Activated CD8-positive, alpha-beta memory T cell treated with anti-CD3 and anti-CD28 coated beads for 24 hours (primary cell): Measurements from ENCODE around the gene ZBED6.
"Not testable (repeated sequence)": the region's sequence is repeated elsewhere in the genome, so short reads cannot be mapped to it uniquely, and the experiment has no call there.

Source experiments
- DNase-seq: peaks from one replicate; pipeline ENCODE4 v3.0.0-alpha.2; 2020

ZBED6 gene

DNA sequence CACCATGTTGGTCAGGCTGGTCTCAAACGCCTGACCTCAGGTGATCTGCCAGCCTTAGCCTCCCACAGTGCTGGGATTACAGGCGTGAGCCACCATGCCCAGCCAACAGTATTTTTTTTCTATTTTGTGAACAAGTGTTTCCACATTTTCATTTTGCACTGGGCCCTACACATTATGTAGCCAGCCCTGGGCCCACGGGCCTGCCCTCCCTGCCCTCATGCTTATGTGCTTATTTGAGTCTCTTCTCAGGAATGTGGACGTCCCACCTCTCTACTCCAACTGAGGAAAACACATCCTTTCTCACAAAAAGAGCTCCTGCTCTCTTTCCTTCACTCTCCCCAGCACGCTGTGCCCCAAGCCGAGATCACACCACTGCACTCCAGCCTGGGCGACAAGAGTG is 13.5 kb upstream of the ZBED6 start:
- no peak for DNase-seq

DNA sequence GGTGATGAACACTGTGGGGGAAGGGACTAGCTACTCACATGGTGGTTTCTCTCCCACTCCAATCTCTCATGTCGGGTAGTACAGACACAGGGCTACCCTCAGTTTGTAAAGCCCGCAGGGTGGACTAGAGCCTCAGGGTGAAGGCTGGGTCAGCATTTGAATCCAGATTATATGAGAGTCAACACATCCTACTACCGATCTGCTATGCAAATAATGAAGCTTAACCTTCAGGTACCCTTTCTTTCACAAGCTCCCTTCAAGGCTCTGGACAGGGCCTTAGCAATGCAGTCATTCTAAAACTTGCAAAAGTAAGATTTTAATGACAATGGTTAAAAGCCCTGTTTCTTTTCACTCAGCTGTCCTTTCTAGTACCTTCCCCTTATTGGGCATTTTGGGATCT is 5.5 kb upstream of the ZBED6 start:
- peak; percentile 33 for DNase-seq

DNA sequence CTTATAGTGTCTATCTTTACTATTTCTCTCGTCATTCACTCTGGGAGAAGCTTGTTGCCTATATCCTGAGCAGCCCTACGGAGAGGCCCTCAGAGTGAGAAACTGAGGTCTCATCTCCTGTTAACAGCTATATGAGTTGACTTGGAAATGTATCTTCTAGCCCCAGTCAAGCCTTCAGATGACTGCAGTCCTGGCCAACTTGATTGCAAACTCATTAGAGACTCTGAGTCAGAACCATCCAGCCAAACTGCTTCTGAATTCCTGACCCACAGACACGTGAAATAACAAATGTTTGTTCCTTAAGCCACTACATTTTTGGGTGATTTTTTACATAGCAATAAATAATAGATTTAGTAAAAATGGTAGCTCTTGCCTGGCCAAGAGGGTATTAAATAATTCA is 3.9 kb upstream of the ZBED6 start:
- peak; percentile 11 for DNase-seq

DNA sequence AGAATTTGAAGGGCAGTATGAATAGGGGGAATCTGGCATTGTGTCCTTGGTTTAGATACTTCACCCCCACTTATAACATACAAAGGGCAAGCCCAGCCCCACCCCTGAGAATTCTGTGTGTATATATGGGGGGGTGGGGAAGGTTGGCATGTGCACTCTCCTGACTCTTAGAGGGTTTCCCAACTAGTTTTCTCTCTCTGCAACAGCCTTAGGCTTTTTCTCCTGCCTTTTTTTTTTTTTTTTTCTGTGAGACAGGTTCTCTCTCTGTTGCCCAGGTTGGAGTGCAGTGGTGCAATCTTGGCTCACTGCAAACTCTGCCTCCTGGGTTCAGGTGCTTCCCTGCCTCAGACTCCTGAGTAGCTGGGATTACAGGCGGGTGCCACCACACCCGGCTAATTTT is 2.9 kb upstream of the ZBED6 start:
- DNase-seq: no peak

DNA sequence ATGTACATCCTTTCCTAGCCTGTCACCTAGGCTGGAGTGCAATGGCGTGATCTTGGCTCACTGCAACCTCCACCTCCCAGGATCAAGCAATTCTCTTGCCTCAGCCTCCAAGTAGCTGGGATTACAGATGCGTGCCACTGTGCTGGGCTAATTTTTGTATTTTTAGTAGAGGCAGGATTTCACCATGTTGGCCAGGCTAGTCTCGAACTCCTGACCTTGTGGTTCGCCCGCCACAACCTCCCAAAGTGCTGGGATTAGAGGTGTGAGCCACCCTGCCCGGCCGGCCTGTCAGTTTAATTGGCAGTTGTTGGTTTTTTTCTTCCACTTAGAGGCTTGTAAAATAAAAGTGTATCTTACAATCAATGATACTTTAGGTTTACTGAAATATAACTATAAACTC is 1.9 kb upstream of the ZBED6 start:
- DNase-seq: not testable (repeated sequence)

DNA sequence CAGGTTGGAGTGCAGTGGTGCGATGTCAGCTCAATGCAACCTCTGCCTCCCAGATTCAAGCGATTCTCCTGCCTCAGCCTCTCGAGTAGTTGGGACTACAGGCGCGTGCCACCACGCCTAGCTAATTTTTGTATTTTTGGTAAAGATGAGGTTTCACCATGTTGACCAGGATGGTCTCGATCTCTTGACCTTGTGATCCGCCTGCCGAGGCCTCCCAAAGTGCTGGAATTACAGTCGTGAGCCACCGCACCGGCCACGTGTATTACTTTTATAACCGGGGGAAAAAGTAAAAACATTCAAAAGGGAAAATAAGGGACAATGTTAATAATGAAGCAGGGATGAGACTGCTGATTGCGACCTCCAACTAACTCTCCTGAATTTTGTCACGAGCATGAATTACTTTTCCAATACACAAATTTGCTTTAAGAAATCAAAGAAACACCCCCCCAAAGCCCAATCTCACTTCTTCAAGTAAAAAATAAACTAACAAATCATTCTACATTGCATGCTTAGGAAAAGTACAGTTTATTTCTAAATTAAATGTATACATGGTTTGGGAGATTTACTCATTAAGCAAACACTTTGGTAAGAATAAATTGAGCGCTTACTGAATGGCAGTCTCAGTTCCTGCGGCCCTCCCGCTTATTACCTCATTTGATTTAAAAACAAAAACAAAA is 521 bp upstream of the ZBED6 start:
- DNase-seq: no peak

DNA sequence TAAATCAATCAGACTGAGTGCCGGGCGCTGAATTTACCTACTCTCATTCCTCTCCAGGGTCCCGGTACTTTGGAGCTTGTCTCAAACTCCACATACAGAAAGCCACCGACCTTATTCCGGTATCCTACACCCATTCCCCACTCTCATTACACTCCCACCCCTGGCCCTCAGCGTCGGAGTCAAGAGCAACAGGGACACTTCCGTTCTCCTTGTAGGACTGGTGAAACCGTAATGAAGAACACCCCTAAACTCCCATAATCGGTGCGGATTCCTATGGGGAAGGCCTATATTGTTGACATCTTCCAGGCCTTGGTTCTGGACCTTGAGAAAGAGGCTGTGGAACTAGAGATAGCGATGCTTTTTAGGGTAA is 798 bp downstream of the ZBED6 start:
- no peak for DNase-seq

DNA sequence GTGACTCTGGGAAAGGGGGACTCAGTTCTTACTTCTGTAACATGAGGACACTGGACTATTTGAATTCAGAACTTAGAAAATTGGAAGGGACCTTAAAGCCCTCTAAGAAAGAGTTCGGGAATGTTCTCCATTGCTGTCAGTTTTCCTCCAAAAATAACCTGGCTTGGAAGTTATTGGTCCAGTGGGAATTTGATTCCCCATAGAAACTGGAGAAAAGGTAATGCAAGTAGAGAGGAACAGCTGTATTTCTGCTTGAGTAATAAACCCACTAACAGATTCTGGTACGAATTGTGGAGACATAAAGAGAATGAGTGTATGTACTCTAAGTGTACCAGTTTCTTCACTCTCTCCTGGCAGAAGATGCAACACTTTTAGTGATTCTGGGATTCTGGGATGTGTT is 1.8 kb downstream of the ZBED6 start:
- DNase-seq: no peak

DNA sequence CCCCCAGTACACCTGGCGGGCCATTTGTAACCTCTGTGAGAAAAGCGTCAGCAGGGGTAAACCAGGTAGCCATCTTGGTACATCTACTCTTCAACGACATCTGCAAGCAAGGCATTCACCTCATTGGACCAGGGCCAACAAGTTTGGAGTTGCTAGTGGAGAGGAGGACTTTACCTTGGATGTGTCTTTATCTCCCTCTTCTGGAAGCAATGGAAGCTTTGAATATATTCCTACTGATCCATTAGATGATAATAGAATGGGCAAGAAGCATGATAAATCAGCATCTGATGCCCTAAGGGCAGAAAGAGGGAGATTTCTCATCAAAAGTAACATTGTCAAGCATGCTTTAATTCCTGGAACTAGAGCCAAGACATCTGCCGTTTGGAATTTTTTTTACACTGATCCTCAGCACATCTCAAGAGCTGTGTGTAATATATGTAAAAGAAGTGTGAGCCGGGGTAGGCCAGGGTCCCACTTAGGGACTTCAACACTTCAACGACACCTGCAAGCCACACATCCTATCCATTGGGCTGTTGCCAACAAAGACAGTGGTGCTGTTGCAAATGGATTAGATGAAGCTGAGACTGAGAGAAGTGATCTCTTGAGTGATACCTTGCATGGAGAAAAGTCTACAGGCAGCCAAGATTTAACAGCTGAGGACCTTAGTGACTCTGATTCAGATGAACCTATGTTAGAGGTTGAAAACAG is 2.7 kb downstream of the ZBED6 start:
- no peak for DNase-seq

DNA sequence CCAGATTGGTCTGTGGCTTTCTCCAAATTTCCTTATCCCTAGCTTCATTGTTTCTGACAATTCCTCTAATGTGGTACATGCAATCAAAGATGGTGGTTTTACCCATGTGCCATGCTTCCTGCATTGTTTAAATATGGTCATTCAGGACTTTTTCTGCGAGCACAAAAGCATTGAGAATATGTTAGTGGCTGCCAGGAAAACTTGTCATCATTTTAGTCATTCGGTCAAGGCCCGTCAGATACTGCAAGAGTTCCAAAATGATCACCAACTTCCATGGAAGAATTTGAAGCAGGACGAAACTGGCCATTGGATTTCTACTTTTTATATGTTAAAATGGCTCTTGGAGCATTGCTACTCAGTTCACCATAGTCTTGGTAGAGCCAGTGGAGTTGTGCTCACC is 3.7 kb downstream of the ZBED6 start:
- DNase-seq: no peak

DNA sequence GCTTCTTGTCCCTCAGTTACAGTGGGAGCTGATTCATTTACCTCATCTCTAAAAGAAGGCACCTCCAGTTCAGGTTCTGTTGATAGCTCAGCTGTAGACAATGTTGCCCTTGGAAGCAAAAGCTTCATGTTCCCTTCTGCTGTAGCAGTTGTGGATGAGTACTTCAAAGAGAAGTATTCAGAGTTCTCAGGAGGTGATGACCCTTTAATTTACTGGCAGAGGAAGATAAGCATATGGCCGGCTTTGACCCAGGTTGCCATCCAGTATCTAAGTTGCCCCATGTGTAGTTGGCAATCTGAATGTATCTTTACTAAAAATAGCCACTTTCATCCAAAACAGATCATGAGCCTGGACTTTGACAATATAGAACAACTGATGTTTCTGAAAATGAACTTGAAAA is 4.5 kb downstream of the ZBED6 start:
- DNase-seq: no peak

DNA sequence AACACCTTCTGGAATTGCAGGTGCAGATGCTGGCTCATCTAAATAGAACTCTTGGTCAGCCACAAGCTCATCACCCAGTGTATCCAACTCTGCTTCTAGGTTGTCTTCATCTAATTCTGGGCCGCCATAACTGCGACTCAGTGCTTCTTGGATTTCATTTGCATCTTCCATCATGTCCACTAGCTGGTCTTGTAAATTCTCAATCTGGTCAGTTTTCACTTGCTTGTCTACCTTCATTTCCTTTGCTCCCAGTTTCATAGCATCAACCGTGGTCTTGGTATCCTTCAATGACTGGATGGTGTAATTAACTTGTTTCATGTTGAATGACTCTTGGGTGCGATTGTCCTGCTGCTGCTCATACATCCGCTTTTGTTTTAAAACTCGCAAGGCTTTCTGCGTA is 10.3 kb downstream of the ZBED6 start:
- DNase-seq: no peak

DNA sequence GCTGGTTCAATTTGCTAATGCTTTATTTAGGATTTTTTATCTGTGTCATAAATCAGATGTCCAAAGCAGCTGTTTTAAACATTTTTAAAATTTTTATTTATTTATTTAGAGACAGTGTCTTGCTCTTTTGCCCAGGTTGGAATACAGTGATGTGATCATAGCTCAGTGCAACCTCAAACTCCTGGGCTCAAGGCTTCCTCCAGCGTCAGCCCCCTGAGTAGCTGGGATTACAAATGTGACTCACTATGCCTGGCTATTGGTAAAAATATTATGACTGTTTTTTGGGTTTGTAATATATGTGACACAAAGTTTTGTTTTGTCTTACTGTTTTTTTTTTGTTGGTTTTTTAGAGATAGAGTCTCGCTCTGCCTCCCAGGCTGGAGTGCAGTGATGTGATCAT is 11.8 kb downstream of the ZBED6 start:
- DNase-seq: no peak

DNA sequence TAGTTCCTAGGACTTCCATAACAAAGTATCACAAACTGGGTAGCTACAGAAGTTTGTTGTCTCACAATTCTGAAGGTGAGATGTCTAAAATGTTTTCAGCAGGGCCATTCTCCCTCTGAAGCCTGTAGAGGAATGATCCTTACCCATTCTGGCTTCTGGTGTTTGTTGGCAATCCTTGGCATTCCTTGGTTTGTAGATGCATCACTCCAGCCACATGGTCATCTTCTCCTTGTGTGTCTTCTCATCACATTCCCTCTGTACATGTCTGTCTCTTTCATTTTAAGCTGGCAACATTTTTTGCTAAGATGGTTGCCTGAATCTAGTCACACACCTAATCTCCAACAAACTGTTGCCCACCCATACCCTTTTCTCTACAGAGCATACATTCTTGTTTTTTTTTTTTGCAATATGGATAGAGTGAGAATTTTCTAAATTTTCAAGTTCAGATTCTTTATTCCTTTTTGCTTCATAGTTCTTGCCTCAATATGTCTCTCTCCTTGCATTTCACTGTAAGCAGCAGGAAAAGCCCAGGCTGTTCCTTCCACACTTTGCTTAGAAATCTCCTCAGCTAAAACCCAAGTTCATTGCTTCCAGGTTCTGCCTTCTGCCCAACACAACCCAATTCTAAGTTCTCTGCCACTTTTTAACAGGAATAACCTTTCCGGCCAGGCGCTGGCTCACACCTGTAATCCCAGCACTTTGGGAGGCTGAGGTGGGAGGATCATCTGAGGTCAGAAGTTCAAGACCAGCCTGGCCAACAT is 18.3 kb downstream of the ZBED6 start:
- no peak for DNase-seq

DNA sequence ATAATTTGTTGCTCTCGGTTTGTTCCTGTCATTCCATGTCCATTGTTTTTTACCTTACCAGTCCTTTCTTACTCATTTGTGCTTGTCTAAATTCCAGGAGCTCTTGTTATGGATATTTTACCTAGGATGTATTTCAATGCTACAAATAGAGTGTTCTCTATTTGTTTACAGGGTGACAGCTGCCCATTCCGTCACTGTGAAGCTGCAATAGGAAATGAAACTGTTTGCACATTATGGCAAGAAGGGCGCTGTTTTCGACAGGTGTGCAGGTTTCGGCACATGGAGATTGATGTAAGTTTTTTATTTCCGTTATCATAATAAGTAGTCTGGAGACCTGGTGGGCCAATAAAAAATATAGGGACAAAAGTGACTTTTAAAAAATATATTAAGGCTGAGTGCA is 23.0 kb downstream of the ZBED6 start:
- no peak for DNase-seq

DNA sequence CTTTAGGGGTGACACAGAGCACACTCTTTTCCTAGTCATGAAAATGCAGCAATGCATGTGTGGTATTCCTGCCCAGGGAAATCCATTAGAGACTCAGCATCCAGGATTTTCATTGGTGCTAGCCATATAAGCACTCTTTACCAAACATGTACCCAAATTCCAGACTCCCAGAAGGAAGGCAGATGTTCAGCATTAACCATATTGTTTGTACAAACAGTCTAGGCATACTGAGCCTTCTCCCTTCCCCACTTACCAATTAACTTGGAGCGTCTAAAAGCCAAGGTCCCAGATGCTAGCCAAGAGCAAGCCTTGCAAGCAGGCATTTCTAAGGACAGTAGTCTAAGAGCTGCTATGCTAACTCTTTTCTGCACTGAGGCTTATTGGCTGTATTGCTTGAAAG is 27.9 kb downstream of the ZBED6 start:
- DNase-seq: no peak

DNA sequence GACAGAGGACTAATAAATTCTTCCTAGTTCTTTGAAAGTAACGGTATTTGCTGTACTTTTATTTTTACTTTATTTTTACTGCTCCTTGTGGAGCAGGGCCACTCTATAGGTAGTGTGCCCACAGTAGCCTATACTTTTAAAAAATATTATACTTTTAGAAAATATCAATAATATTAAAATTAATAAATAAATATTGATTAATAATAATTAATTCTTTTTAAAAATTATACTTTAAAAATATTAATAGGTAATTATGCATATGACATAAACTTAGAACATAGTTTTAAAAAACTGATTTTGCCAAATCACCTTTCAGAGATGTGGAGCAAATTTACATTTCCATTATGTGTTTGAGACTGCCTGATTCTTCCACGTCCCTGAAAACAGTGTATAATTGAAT is 30.8 kb downstream of the ZBED6 start:
- no peak for DNase-seq

DNA sequence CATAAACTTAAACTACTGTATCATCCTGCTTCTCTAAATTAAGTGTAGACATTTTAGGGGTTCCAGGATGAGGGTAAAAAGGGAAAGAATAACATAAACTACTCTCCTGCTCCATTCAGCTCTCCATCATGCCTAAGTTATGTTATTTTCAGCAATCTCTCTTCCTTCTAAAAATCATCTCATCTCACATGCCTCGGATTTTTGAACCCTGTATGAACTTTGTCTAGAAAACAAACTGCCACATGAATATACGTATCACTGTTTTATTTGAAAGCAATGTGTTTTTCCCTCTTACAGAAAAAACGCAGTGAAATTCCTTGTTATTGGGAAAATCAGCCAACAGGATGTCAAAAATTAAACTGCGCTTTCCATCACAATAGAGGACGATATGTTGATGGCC is 32.6 kb downstream of the ZBED6 start:
- no peak for DNase-seq

DNA sequence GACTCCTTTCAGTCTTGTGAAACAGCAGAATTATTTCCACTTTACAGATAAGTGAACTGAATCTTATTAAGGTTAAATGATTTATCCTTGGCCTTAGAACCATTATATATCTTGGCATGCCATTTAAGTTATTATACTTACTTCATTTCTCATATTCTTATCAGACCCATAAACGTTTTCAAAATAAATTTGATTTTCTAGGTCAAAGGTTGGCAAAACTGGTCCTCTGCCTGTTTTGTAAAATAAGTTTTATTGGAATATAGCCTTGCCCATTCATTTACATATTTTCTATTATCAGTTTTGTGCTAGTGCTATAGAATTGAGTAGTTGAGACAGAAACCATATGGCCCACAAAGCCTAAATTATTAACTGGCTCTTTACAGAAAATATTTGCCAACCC is 33.1 kb downstream of the ZBED6 start:
- no peak for DNase-seq

DNA sequence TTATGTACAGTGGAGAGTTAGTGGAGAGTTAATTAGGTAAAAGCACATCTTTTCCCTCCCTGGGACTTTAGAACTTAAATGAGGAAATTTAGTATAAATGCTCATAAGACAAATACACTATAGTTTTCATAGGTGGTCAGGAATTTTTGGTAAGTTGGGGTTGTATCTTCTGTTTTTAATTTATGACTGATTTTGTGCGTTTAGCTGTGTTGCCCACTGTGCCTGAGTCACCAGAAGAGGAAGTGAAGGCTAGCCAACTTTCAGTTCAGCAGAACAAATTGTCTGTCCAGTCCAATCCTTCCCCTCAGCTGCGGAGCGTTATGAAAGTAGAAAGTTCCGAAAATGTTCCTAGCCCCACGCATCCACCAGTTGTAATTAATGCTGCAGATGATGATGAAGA is 33.8 kb downstream of the ZBED6 start:
- DNase-seq: not testable (repeated sequence)

DNA sequence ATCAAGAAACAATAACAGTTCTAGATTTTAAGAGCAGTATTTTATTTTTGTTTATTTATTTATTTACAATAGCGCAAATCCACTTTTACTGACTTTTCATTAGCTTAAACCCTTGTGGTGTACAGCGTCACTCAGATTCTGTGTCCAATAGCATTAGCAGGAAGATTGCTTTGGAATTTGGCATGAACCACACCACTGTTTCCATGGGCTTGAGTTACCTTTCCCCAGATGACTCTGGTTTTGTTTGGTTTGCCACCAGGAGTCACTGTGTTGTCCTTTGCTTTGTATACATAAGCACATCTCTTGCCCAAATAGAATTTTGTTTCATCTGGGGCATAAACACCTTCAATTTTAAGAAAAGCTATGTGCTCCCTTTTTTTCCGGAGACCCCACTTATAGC is 40.1 kb downstream of the ZBED6 start:
- DNase-seq: no peak

DNA sequence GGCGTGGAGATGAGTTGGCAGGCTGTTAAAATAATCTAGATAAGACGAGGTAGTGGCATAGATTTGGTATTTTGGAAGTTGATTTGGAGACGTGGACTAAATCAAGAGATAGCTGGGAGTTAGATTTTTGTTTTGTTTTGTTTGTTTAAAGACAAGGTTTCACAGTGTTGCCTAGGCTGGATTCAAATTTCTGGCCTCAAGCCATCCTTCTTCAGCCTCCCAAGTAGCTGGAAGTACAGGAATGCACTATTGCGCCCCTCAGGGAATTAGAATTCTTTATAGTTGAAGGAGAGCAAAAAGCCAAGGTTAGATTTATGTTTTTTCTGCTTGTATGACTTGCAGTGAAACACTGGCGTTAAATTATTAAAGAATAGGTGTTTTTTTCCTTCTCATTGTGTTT is 43.7 kb downstream of the ZBED6 start:
- DNase-seq: no peak

DNA sequence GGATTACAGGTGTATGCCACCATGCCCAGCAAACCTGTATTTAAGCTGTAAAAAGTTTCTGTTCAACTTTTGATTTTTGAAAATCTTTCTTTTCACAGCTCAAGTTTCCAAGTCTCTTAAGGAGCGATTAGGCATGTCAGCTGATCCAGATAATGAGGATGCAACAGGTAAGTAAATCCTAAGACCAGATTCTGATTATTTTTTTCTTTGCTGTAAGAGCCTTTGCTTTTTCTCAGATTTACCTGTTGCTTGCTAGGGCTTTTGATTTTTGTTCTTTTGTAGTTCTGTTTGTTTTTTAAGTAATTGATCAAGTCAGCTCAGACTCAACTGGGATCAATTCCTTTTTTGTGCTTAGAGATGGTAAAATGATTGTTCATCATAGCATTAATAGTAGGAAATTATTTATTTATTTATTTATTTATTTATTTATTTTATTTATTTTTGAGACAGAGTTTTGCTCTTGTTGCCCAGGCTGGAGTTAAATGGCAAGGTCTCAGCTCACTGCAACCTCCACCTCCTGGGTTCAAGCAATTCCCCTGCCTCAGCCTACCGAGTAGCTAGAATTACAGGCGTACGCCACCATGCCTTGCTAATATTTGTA is 44.9 kb downstream of the ZBED6 start:
- DNase-seq: no peak

DNA sequence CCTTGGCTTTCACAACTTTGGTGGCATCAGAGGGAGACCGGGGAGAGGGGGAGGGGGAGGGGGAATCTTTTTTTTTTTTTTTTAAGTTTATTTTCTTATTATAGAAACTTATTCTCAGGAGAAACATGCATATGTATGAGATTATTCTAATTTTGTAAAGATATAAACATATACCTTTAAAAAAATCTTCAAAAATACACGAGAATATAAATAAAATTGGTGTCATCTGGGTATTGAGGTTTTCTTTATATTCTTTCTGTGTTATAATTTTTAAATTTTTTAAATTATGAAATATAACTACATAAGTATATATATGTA is 47.1 kb downstream of the ZBED6 start:
- DNase-seq: no peak
